Measurements from ENCODE around the gene AP3B1.

GRCh38 chr5:78260771-78261170 lies 33.7 kb downstream of the AP3B1 start:
- no peak for TF ChIP-seq EZH2phosphoT487 (conservative IDR thresholded peaks at IDR 0.05; ENCODE audit: low read length)
- no peak for TF ChIP-seq CTCF (IDR thresholded peaks at IDR 0.05; ENCODE audit: insufficient read depth, low read length, poor library complexity, severe bottlenecking)

Data from SU-DHL-6 (cell line).